Stimulated activated CD4-positive, alpha-beta T cell treated with anti-CD3 and anti-CD28 coated beads, Interleukin-12 subunit alpha, Interleukin-12 subunit beta, amount 100 ng/mL, for 24 hours (primary cell): ENCODE data around the gene MTCL3.
"Not testable (repeated sequence)": the region's sequence is repeated elsewhere in the genome, so short reads cannot be mapped to it uniquely, and the experiment has no call there.

Source experiments
- DNase-seq, 2 experiments: peaks; one replicate each; pipeline ENCODE4 v3.0.0-alpha.2; 2020; ENCODE audit warnings: low read depth in 2 of 2

The MTCL3 gene

DNA sequence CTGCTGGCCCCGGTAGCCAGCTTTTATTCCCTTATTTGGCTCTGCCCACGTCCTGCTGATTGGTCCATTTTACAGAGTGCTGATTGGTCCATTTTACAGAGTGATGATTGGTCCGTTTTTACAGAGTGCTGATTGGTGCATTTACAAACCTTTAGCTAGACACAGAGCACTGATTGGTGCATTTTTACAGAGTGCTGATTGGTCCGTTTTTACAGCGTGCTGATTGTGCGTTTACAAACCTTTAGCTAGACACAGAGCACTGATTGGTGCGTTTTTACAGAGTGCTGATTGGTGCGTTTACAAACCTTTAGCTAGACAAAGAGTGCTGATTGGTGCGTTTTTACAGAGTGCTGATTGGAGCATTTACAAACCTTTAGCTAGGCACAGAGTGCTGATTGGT, 90.6 kb downstream of the MTCL3 start:
- DNase-seq: not testable (repeated sequence)

DNA sequence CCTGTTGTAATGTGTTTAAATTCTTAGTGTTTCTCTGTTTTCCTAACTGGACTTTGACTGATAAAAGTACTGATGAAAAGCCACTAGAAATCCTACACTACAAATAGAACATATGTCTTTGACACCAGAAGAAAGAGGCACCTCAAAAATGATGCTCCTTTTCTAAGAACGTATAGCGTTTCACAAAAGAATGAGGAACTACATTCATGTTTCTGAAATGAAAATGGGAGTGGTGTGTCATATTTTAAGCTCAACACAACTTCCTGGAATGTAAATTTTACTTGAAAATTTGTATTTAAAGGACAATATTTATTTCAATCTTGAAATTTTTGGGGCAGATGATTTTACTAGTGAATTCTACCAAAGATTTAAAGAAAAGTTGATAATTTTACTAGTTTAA, 95.2 kb downstream of the MTCL3 start:
- no peak for DNase-seq
